Keratinocyte (primary cell): ENCODE measurements around the gene DIS3L2. TPM values are rescaled to one million over a fixed set of nuclear protein-coding genes. Genes with fewer than 3 reads are reported as not detected.

ENCODE experiments used
- DNase-seq: peaks from one replicate; pipeline ENCODE4 v3.0.0-alpha.2; 2011; ENCODE audit warnings: low read depth, missing footprints, low spot score
- FAIRE-seq: peaks from 2 replicates; lab custom pipeline; 2011; peaks lifted over from hg19 to GRCh38; lab: Jason Lieb, UNC
- H2AFZ ChIP-seq: 2 replicates; pipeline ENCODE4 v1.6.0; 2012; ENCODE audit warnings: low read length, control low read depth, inconsistent platforms; ENCODE audit not compliant: control insufficient read depth
- H3K27ac ChIP-seq: 2 replicates; pipeline ENCODE4 v1.5.1; 2011; ENCODE audit warnings: low read length; ENCODE audit not compliant: control insufficient read depth, insufficient read depth
- H3K27me3 ChIP-seq: 3 replicates; pipeline ENCODE4 v1.6.0; 2011; ENCODE audit warnings: low read length; ENCODE audit not compliant: control insufficient read depth, insufficient read depth; ENCODE audit errors: extremely low read depth
- H3K36me3 ChIP-seq, 2 experiments: 2 replicates in 1 of 2; 3 replicates in 1 of 2; pipeline ENCODE4 v1.5.1; 2011; ENCODE audit warnings: low read length in 2 of 2, mild to moderate bottlenecking in 1 of 2; ENCODE audit not compliant: control insufficient read depth in 2 of 2, insufficient read depth in 2 of 2; ENCODE audit errors: extremely low read depth in 1 of 2
- H3K4me1 ChIP-seq: 3 replicates; pipeline ENCODE4 v1.5.1; 2011; ENCODE audit warnings: low read length; ENCODE audit not compliant: control insufficient read depth, insufficient read depth; ENCODE audit errors: extremely low read depth
- H3K4me2 ChIP-seq: 3 replicates; pipeline ENCODE4 v1.6.0; 2011; ENCODE audit warnings: low read depth, low read length; ENCODE audit not compliant: control insufficient read depth, insufficient read depth; ENCODE audit errors: extremely low read depth
- H3K4me3 ChIP-seq, 3 experiments: fragments of 200-600 bp in 1 of 3; sonication (generic) in 1 of 3; 2 replicates in 2 of 3; 3 replicates in 1 of 3; pipeline ENCODE4 v1.5.1; 2011 to 2016; ENCODE audit warnings: low read length in 3 of 3, mild to moderate bottlenecking in 3 of 3, control low read depth in 2 of 3, inconsistent platforms in 1 of 3, low read depth in 1 of 3, mixed read lengths in 1 of 3, mixed run types in 1 of 3, moderate library complexity in 1 of 3; ENCODE audit not compliant: control insufficient read depth in 2 of 3, insufficient read depth in 2 of 3; ENCODE audit errors: extremely low read depth in 1 of 3
- H3K79me2 ChIP-seq: 2 replicates; pipeline ENCODE4 v1.6.0; 2012; ENCODE audit warnings: low read length; ENCODE audit not compliant: control insufficient read depth, insufficient read depth
- H3K9ac ChIP-seq: 3 replicates; pipeline ENCODE4 v1.6.0; 2011; ENCODE audit warnings: low read length; ENCODE audit not compliant: control insufficient read depth, insufficient read depth; ENCODE audit errors: extremely low read depth
- H3K9me1 ChIP-seq: 3 replicates; pipeline ENCODE4 v1.6.0; 2011; ENCODE audit warnings: low read length; ENCODE audit not compliant: control insufficient read depth, insufficient read depth; ENCODE audit errors: extremely low read depth
- H3K9me3 ChIP-seq: 2 replicates; pipeline ENCODE4 v1.5.1; 2012; ENCODE audit warnings: low read depth, low read length; ENCODE audit not compliant: control insufficient read depth
- H4K20me1 ChIP-seq: 3 replicates; pipeline ENCODE4 v1.6.0; 2011; ENCODE audit warnings: low read length; ENCODE audit not compliant: control insufficient read depth, insufficient read depth; ENCODE audit errors: extremely low read depth
- EZH2 ChIP-seq: IDR thresholded peaks from one replicate; pipeline ENCODE4 v1.6.1; 2012; ENCODE audit warnings: inconsistent platforms, mild to moderate bottlenecking, low read length, moderate library complexity
- dilution Hi-C: fragments of 300-500 bp; cut with MboI; formaldehyde crosslinking; loops from one replicate; pipeline ENCODE4 v1.7.0; 2020; ENCODE audit warnings: low sequenced_read_pairs; ENCODE audit not compliant: extremely low pct_ligation_motif_present
- polyA plus RNA-seq, 5 experiments: library from polyadenylated mRNA; depleted of rRNA in 3 of 5; stranded (reverse) in 3 of 5; stranded (forward) in 1 of 5; unstranded in 1 of 5; fragments of >200 nt; gene quantifications; 1 replicate in 1 of 5; 2 replicates in 3 of 5; 3 replicates in 1 of 5; pipeline versions ENCODE4 v1.2.1 to v1.2.3, GENCODE V29; 2011 to 2012; ENCODE audit warnings: missing spikeins in 2 of 5, low read depth in 1 of 5, low replicate concordance in 1 of 5
- TF ChIP-seq, protein P1 (sequence below), 3 experiments: IDR thresholded peaks in 1 of 3; conservative IDR thresholded peaks in 1 of 3; optimal IDR thresholded peaks in 1 of 3; 2 replicates in 2 of 3; 3 replicates in 1 of 3; pipeline versions ENCODE3 to v1.5.1; 2011; ENCODE audit warnings: low read length in 3 of 3, mild to moderate bottlenecking in 3 of 3, moderate library complexity in 2 of 3, control low read depth in 1 of 3, inconsistent platforms in 1 of 3; ENCODE audit not compliant: insufficient read depth in 2 of 3; ENCODE audit errors: extremely low read depth in 1 of 3

DIS3L2 gene
- polyA plus RNA-seq, 1 donor (not counting 4 experiments of a cell fraction or from before 2014, with no cell fraction given), result 8.6 TPM

DNA sequence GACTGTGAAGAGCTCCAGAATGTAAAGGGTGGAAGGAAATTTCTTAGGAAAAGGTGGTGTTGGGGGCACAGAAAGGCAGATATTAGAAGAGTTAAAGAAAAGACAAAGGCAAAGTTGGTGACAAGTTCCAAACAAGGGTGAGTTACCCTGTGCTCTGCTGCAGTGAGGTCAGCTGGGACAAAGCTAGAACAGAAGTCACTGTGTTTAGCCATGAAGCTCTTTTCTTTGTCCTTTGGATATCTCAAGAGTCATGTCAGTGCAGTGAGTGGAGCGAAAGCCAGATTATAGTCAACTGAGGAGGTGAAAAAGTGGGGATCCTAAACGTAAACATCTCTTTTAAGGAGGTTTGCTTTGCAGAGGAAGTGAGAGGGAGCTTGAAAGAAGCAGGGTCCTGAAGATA lies 229.3 kb downstream of the DIS3L2 start:
- H3K4me2 ChIP-seq, result no peak overlapping the region
- H2AFZ ChIP-seq, result no peak overlapping the region
- H3K9me3 ChIP-seq, result peaks cover 2% of the 10 kb centered on the region
- H3K9ac ChIP-seq, result no peak overlapping the region
- no peaks in the 10 kb centered on the region for H3K27me3 ChIP-seq
- H3K36me3 ChIP-seq, result peaks cover 0 to 4% of the 10 kb centered on the region in 2 experiments
- H3K4me1 ChIP-seq, result no peaks in the 10 kb centered on the region
- H4K20me1 ChIP-seq, result no peaks in the 10 kb centered on the region
- dilution Hi-C loops, result no loop called here
- no peak overlapping the region for H3K4me3 ChIP-seq
- DNase-seq, result no peak
- H3K9me1 ChIP-seq, result no peaks in the 10 kb centered on the region
- H3K79me2 ChIP-seq, result no peaks in the 10 kb centered on the region
- TF ChIP-seq EZH2, result no peak
- TF ChIP-seq, protein P1, sequence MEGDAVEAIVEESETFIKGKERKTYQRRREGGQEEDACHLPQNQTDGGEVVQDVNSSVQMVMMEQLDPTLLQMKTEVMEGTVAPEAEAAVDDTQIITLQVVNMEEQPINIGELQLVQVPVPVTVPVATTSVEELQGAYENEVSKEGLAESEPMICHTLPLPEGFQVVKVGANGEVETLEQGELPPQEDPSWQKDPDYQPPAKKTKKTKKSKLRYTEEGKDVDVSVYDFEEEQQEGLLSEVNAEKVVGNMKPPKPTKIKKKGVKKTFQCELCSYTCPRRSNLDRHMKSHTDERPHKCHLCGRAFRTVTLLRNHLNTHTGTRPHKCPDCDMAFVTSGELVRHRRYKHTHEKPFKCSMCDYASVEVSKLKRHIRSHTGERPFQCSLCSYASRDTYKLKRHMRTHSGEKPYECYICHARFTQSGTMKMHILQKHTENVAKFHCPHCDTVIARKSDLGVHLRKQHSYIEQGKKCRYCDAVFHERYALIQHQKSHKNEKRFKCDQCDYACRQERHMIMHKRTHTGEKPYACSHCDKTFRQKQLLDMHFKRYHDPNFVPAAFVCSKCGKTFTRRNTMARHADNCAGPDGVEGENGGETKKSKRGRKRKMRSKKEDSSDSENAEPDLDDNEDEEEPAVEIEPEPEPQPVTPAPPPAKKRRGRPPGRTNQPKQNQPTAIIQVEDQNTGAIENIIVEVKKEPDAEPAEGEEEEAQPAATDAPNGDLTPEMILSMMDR (optimal IDR thresholded peaks at IDR 0.05 in 1 of 3, IDR thresholded peaks at IDR 0.05 in 1 of 3, conservative IDR thresholded peaks at IDR 0.05 in 1 of 3; ENCODE audit: extremely low read depth in 1 of 3, insufficient read depth in 2 of 3, low read length in 3 of 3), result no peak
- no peak overlapping the region for H3K27ac ChIP-seq
- no peak for FAIRE-seq

DNA sequence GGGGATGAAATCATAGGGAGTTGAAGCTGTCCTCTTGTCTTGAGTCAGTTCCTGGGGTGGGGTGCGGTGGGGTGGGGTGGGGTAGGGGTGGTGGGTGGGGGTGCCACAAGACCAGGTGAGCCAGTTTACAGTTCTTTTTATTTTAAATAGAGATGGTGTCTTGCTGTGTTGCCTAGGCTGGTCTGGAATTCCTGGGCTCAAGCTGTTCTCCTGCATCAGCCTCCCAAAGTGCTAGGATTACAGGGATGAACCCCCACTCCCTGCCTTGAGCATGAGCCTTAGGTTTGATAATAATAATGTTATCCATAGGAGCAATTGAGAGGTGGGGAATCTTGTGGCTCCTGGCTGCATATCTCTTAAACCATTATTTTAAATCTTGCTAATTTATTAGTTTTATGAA lies 234.0 kb downstream of the DIS3L2 start:
- no peak for FAIRE-seq
- dilution Hi-C loops, result no loop called here
- no peaks in the 10 kb centered on the region for H3K4me1 ChIP-seq
- no peaks in the 10 kb centered on the region for H3K27me3 ChIP-seq
- no peak overlapping the region for H3K9ac ChIP-seq
- H2AFZ ChIP-seq, result no peak overlapping the region
- no peak for TF ChIP-seq EZH2
- TF ChIP-seq, protein P1 (optimal IDR thresholded peaks at IDR 0.05 in 1 of 3, IDR thresholded peaks at IDR 0.05 in 1 of 3, conservative IDR thresholded peaks at IDR 0.05 in 1 of 3; ENCODE audit: extremely low read depth in 1 of 3, insufficient read depth in 2 of 3, low read length in 3 of 3), result no peak
- peaks cover 0 to 6% of the 10 kb centered on the region in 2 experiments for H3K36me3 ChIP-seq
- peaks cover 2% of the 10 kb centered on the region for H3K9me3 ChIP-seq
- H3K27ac ChIP-seq, result no peak overlapping the region
- no peaks in the 10 kb centered on the region for H3K9me1 ChIP-seq
- H3K79me2 ChIP-seq, result no peaks in the 10 kb centered on the region
- no peak for DNase-seq
- H4K20me1 ChIP-seq, result no peaks in the 10 kb centered on the region
- H3K4me2 ChIP-seq, result no peak overlapping the region
- no peak overlapping the region for H3K4me3 ChIP-seq
